K562 (cell line): ENCODE measurements around the gene MED22. TPM values are rescaled to one million over a fixed set of nuclear protein-coding genes. Genes with fewer than 3 reads are reported as not detected.

Source experiments
- CHAMP1 ChIP-seq: fragments of 450-650 bp; IDR thresholded peaks from 2 replicates; pipeline ENCODE4 v1.6.1; 2016; ENCODE audit warnings: mild to moderate bottlenecking
- CHD7 ChIP-seq: fragments of 200-600 bp; sonication (generic); IDR thresholded peaks from one replicate; pipeline ENCODE4 v1.6.1; 2012; ENCODE audit warnings: mild to moderate bottlenecking, low read depth, low read length, inconsistent platforms
- E2F6 ChIP-seq, 2 experiments: IDR thresholded peaks; 2 replicates each; pipeline ENCODE4 v1.6.1; 2011; ENCODE audit warnings: borderline replicate concordance in 1 of 2, control low read depth in 1 of 2, low read depth in 1 of 2, low read length in 1 of 2, mild to moderate bottlenecking in 1 of 2, mixed read lengths in 1 of 2, moderate library complexity in 1 of 2; ENCODE audit not compliant: insufficient read depth in 1 of 2, insufficient read length in 1 of 2, poor library complexity in 1 of 2, severe bottlenecking in 1 of 2; ENCODE audit errors: extremely low read depth in 1 of 2
- HNRNPL ChIP-seq: fragments of 200-400 bp; formaldehyde crosslinking; IDR thresholded peaks from 2 replicates; pipeline ENCODE4 v1.6.1; 2017; ENCODE audit warnings: low read depth, mild to moderate bottlenecking, low read length
- HOMEZ ChIP-seq: fragments of 250-450 bp; sonication (Bioruptor Pico); IDR thresholded peaks from 2 replicates; pipeline ENCODE4 v1.4.0; 2020; ENCODE audit warnings: mild to moderate bottlenecking, moderate library complexity
- NFATC3 ChIP-seq: fragments of 450-650 bp; IDR thresholded peaks from 2 replicates; pipeline ENCODE4 v1.6.1; 2017; ENCODE audit warnings: mild to moderate bottlenecking
- PHTF2 ChIP-seq: fragments of 250-450 bp; sonication (Bioruptor Pico); IDR thresholded peaks from 2 replicates; pipeline ENCODE4 v1.5.0; 2021; ENCODE audit warnings: mild to moderate bottlenecking
- RBM15 ChIP-seq: fragments of 200-400 bp; formaldehyde crosslinking; IDR thresholded peaks from 2 replicates; pipeline ENCODE4 v1.6.1; 2018; ENCODE audit warnings: mild to moderate bottlenecking, low read length, moderate library complexity; ENCODE audit not compliant: insufficient read depth
- RBM25 ChIP-seq: fragments of 200-400 bp; formaldehyde crosslinking; IDR thresholded peaks from 2 replicates; pipeline ENCODE4 v1.6.1; 2018; ENCODE audit warnings: low read length, low read depth, moderate library complexity; ENCODE audit not compliant: severe bottlenecking
- ZNF232 ChIP-seq: sonication (generic); formaldehyde crosslinking; IDR thresholded peaks from 2 replicates; pipeline ENCODE4 v1.8.0; 2022; ENCODE audit warnings: mild to moderate bottlenecking, missing genetic modification reagents
- polyA plus RNA-seq, 8 experiments: library from polyadenylated mRNA; depleted of rRNA in 4 of 8; stranded (reverse) in 5 of 8; unstranded in 3 of 8; fragments of >200 nt; fragmentation: Nextera tagmentation in 2 of 8; fragmentation: Illumina TruSeq in 1 of 8; extraction: Ambion mirVana in 2 of 8; extraction: Trizol in 1 of 8; gene quantifications; 2 replicates each; pipeline versions ENCODE4 v1.2.1 to v1.2.3, GENCODE V29; 2011 to 2014; ENCODE audit warnings: inconsistent platforms in 1 of 8, missing spikeins in 1 of 8
- total RNA-seq, 7 experiments: library from RNA; depleted of rRNA in 6 of 7; stranded (reverse); fragments of >200 nt in 6 of 7; fragmentation: Illumina TruSeq in 2 of 7; extraction: Trizol in 2 of 7; gene quantifications; 2 replicates each; pipeline versions ENCODE4 v1.2.1 to v1.2.3, GENCODE V29; 2011 to 2021; ENCODE audit warnings: low replicate concordance in 1 of 7

MED22 gene
- total and polyA plus RNA-seq, 9 of the 15 experiments (the other 6 are each of a cell fraction or from before 2014, with no cell fraction given), result 0.73 to 35.6 (median 22.3) TPM

- no peak for TF ChIP-seq HOMEZ (CRISPR knock-in tag)
- no peak for TF ChIP-seq RBM15
- no peak for TF ChIP-seq E2F6 (IDR thresholded peaks at IDR 0.05; ENCODE audit: borderline replicate concordance in 1 of 2, extremely low read depth in 1 of 2, insufficient read depth in 1 of 2, insufficient read length in 1 of 2, low read depth in 1 of 2, low read length in 1 of 2, poor library complexity in 1 of 2, severe bottlenecking in 1 of 2)
- TF ChIP-seq HNRNPL, result no peak
- TF ChIP-seq ZNF232 (CRISPR knock-in tag), result no peak
- TF ChIP-seq RBM25, result no peak
- TF ChIP-seq PHTF2 (CRISPR knock-in tag), result no peak
- no peak for TF ChIP-seq NFATC3
- no peak for TF ChIP-seq CHAMP1
- peak; percentile 67 for TF ChIP-seq CHD7
These were observed 4.1 kb upstream of the MED22 start (continued) for GRCh38 chr9:133351908-133352634.
